Measurements from ENCODE around the gene CDH12.

The CDH12 gene

DNA sequence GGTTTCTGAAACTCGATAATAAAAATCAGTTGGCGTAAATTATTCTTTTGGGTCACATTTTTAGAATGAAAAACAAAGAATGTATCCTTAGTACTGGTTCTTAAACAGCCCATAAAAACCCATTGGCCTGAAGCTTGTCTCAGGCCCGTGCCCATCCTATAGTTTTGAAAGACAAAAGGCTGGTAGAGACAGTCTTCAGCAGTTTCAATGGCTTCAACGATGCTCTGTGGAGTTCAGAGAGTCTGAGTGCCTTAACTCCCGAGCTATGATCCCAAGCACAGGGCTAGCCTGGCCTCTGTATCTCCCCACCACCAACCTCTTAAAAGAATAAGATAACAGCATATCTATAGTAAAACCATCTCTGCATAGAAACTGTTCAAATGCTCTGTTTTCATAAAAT lies 595.0 kb downstream of the CDH12 start:
- TF ChIP-seq ZNF565 (CRISPR knock-in tag; conservative IDR thresholded peaks at IDR 0.05; ENCODE audit: low read depth), result no peak
- TF ChIP-seq GLIS3 (CRISPR knock-in tag; IDR thresholded peaks at IDR 0.05), result no peak
- TF ChIP-seq CSDC2 (CRISPR knock-in tag; IDR thresholded peaks at IDR 0.05), result no peak
- TF ChIP-seq ZFP3 (CRISPR knock-in tag; IDR thresholded peaks at IDR 0.05), result no peak
- no peak for TF ChIP-seq ZNF8 (CRISPR knock-in tag; IDR thresholded peaks at IDR 0.05)
- TF ChIP-seq, protein P1, sequence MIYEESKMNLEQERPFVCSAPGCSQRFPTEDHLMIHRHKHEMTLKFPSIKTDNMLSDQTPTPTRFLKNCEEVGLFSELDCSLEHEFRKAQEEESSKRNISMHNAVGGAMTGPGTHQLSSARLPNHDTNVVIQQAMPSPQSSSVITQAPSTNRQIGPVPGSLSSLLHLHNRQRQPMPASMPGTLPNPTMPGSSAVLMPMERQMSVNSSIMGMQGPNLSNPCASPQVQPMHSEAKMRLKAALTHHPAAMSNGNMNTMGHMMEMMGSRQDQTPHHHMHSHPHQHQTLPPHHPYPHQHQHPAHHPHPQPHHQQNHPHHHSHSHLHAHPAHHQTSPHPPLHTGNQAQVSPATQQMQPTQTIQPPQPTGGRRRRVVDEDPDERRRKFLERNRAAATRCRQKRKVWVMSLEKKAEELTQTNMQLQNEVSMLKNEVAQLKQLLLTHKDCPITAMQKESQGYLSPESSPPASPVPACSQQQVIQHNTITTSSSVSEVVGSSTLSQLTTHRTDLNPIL (CRISPR knock-in tag; IDR thresholded peaks at IDR 0.05; ENCODE audit: low read depth), result no peak
- TF ChIP-seq, protein P2, sequence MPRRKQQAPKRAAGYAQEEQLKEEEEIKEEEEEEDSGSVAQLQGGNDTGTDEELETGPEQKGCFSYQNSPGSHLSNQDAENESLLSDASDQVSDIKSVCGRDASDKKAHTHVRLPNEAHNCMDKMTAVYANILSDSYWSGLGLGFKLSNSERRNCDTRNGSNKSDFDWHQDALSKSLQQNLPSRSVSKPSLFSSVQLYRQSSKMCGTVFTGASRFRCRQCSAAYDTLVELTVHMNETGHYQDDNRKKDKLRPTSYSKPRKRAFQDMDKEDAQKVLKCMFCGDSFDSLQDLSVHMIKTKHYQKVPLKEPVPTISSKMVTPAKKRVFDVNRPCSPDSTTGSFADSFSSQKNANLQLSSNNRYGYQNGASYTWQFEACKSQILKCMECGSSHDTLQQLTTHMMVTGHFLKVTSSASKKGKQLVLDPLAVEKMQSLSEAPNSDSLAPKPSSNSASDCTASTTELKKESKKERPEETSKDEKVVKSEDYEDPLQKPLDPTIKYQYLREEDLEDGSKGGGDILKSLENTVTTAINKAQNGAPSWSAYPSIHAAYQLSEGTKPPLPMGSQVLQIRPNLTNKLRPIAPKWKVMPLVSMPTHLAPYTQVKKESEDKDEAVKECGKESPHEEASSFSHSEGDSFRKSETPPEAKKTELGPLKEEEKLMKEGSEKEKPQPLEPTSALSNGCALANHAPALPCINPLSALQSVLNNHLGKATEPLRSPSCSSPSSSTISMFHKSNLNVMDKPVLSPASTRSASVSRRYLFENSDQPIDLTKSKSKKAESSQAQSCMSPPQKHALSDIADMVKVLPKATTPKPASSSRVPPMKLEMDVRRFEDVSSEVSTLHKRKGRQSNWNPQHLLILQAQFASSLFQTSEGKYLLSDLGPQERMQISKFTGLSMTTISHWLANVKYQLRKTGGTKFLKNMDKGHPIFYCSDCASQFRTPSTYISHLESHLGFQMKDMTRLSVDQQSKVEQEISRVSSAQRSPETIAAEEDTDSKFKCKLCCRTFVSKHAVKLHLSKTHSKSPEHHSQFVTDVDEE (CRISPR knock-in tag; IDR thresholded peaks at IDR 0.05), result no peak
- TF ChIP-seq TOX (CRISPR knock-in tag; IDR thresholded peaks at IDR 0.05; ENCODE audit: borderline replicate concordance), result no peak
- TF ChIP-seq ISL1 (CRISPR knock-in tag; IDR thresholded peaks at IDR 0.05), result no peak
- no peak for TF ChIP-seq ZC3H10 (CRISPR knock-in tag; IDR thresholded peaks at IDR 0.05)
- TF ChIP-seq, protein P3, sequence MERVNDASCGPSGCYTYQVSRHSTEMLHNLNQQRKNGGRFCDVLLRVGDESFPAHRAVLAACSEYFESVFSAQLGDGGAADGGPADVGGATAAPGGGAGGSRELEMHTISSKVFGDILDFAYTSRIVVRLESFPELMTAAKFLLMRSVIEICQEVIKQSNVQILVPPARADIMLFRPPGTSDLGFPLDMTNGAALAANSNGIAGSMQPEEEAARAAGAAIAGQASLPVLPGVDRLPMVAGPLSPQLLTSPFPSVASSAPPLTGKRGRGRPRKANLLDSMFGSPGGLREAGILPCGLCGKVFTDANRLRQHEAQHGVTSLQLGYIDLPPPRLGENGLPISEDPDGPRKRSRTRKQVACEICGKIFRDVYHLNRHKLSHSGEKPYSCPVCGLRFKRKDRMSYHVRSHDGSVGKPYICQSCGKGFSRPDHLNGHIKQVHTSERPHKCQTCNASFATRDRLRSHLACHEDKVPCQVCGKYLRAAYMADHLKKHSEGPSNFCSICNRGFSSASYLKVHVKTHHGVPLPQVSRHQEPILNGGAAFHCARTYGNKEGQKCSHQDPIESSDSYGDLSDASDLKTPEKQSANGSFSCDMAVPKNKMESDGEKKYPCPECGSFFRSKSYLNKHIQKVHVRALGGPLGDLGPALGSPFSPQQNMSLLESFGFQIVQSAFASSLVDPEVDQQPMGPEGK (CRISPR knock-in tag; IDR thresholded peaks at IDR 0.05; ENCODE audit: borderline replicate concordance), result no peak

GRCh38 chr5:22250528-22250927 lies 602.6 kb downstream of the CDH12 start:
- ATAC-seq, result no peak
- TF ChIP-seq, protein P1 (CRISPR knock-in tag; IDR thresholded peaks at IDR 0.05; ENCODE audit: low read depth), result no peak
- TF ChIP-seq, protein P2 (CRISPR knock-in tag; IDR thresholded peaks at IDR 0.05), result no peak
- TF ChIP-seq ZFP30 (CRISPR knock-in tag; IDR thresholded peaks at IDR 0.05), result no peak
- TF ChIP-seq ESRRG (CRISPR knock-in tag; IDR thresholded peaks at IDR 0.05), result no peak
- no peak for TF ChIP-seq ZC3H10 (CRISPR knock-in tag; IDR thresholded peaks at IDR 0.05)
- no peak for TF ChIP-seq PPARA (CRISPR knock-in tag; IDR thresholded peaks at IDR 0.05; ENCODE audit: borderline replicate concordance)
- no peak for TF ChIP-seq ZNF8 (CRISPR knock-in tag; IDR thresholded peaks at IDR 0.05)
- no peak for TF ChIP-seq TCF4 (CRISPR knock-in tag; IDR thresholded peaks at IDR 0.05; ENCODE audit: borderline replicate concordance)

More for the DNA sequence above, 595.0 kb downstream of the CDH12 start:
- ATAC-seq, result no peak

DNA sequence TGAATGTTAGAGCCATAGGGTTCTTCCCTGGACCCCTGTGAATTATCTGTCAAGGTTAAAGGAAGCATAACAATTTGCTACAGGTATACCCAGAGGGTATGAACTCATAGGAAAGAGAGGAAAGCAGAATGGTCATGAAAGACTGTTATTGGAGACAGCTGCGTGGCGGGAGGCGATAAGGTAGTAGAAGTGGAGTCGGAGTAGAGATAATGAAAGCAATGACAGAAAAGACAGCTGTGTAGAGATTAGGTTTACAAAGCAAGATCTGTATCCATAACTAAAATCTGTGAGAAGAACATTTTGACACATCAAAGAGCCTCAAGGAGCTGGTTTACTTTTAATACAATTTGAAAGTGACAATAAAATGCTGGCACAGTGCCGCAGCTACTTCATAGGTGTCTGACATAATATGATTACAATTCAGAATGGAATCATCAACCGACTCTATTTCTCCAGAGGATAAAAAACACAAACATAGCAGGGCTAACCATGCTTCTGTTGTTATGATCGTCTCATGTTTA lies 603.9 kb downstream of the CDH12 start:
- no peak for ATAC-seq
- TF ChIP-seq, protein P2 (CRISPR knock-in tag; IDR thresholded peaks at IDR 0.05), result no peak
- TF ChIP-seq CSDC2 (CRISPR knock-in tag; IDR thresholded peaks at IDR 0.05), result no peak
- TF ChIP-seq ZC3H10 (CRISPR knock-in tag; IDR thresholded peaks at IDR 0.05), result no peak
- TF ChIP-seq SNAI2 (CRISPR knock-in tag; IDR thresholded peaks at IDR 0.05), result no peak
- TF ChIP-seq ZFP30 (CRISPR knock-in tag; IDR thresholded peaks at IDR 0.05), result no peak
- no peak for TF ChIP-seq GLIS3 (CRISPR knock-in tag; IDR thresholded peaks at IDR 0.05)
- TF ChIP-seq ZNF8 (CRISPR knock-in tag; IDR thresholded peaks at IDR 0.05), result no peak
- TF ChIP-seq, protein P1 (CRISPR knock-in tag; IDR thresholded peaks at IDR 0.05; ENCODE audit: low read depth), result no peak
